HG03565 (cell line): Measurements from ENCODE around the gene ATP6V0E1.
A peak's percentile ranks its signal among the peaks of the same experiment; 100 is the strongest.

Experiments
- ATAC-seq: cut with Tn5 transposase; IDR thresholded peaks from one replicate; pipeline ENCODE4 v1.9.1; 2021; ENCODE audit warnings: mild to moderate bottlenecking, moderate library complexity; ENCODE audit not compliant: unreplicated experiment

The ATP6V0E1 gene

GRCh38 chr5:172956228-172956627 is 27.3 kb upstream of the ATP6V0E1 start:
- ATAC-seq = no peak

- ATAC-seq = no peak
Observed at GRCh38 chr5:172956936-172957335, 26.6 kb upstream of the ATP6V0E1 start.

- ATAC-seq = no peak
Observed at GRCh38 chr5:172957458-172957857, 26.1 kb upstream of the ATP6V0E1 start.

- no peak for ATAC-seq
Observed at GRCh38 chr5:172958331-172959046, 25.1 kb upstream of the ATP6V0E1 start.

- no peak for ATAC-seq
Observed at GRCh38 chr5:172959824-172960799, 23.5 kb upstream of the ATP6V0E1 start.

- ATAC-seq = no peak
Observed at GRCh38 chr5:172969921-172970320, 13.7 kb upstream of the ATP6V0E1 start.

GRCh38 chr5:172971482-172971881 is 12.1 kb upstream of the ATP6V0E1 start:
- ATAC-seq = no peak

GRCh38 chr5:172972552-172972951 is 11.0 kb upstream of the ATP6V0E1 start:
- ATAC-seq = no peak

GRCh38 chr5:172973127-172973916 is 10.2 kb upstream of the ATP6V0E1 start:
- no peak for ATAC-seq

GRCh38 chr5:172973931-172974330 is 9.6 kb upstream of the ATP6V0E1 start:
- no peak for ATAC-seq

- no peak for ATAC-seq
Observed at GRCh38 chr5:172975289-172975688, 8.3 kb upstream of the ATP6V0E1 start.

GRCh38 chr5:172979778-172980177 is 3.8 kb upstream of the ATP6V0E1 start:
- no peak for ATAC-seq

GRCh38 chr5:172981931-172982330 is 1.6 kb upstream of the ATP6V0E1 start:
- ATAC-seq = no peak

GRCh38 chr5:172984244-172984953 is 828 bp downstream of the ATP6V0E1 start:
- peak; percentile 44 for ATAC-seq

GRCh38 chr5:172985596-172985995 is 2.0 kb downstream of the ATP6V0E1 start:
- ATAC-seq = no peak

GRCh38 chr5:172988276-172988675 is 4.7 kb downstream of the ATP6V0E1 start:
- ATAC-seq = no peak

- ATAC-seq = no peak
Observed at GRCh38 chr5:172990776-172991175, 7.2 kb downstream of the ATP6V0E1 start.

GRCh38 chr5:172994405-172994804 is 10.8 kb downstream of the ATP6V0E1 start:
- ATAC-seq = no peak

- no peak for ATAC-seq
Observed at GRCh38 chr5:172999372-172999973, 15.9 kb downstream of the ATP6V0E1 start.

GRCh38 chr5:172999974-173000373 is 16.4 kb downstream of the ATP6V0E1 start:
- no peak for ATAC-seq
